NCI-H1436 treated with DMSO at 0.1 percent for 48 hours (cell line): ENCODE results near the gene MYO1A.

Experiments used
- DNase-seq: peaks from one replicate; lab custom pipeline; 2025; lab: John Stamatoyannopoulos, UW

MYO1A gene

GRCh38 chr12:57049890-57050289, at the start of gene MYO1A:
Gene MYO1A (minus strand): TSS chr12:57050129. CDS start chr12:57048323, 1,806 bp downstream.
- no peak for DNase-seq

- DNase-seq = no peak
Measured at GRCh38 chr12:57099047-57099714, 49.3 kb upstream of the MYO1A start.

GRCh38 chr12:57098546-57098945, 48.6 kb upstream of the MYO1A start:
- no peak for DNase-seq

- DNase-seq = no peak
Measured at GRCh38 chr12:57097554-57097835, 47.6 kb upstream of the MYO1A start.

- no peak for DNase-seq
Measured at GRCh38 chr12:57096748-57097553, 47.0 kb upstream of the MYO1A start.

GRCh38 chr12:57096099-57096572, 46.2 kb upstream of the MYO1A start:
- no peak for DNase-seq

- no peak for DNase-seq
Measured at GRCh38 chr12:57095440-57095839, 45.5 kb upstream of the MYO1A start.

GRCh38 chr12:57094208-57095160, 44.6 kb upstream of the MYO1A start:
- no peak for DNase-seq

- no peak for DNase-seq
Measured at GRCh38 chr12:57093415-57094207, 43.7 kb upstream of the MYO1A start.

GRCh38 chr12:57092876-57093414, 43.0 kb upstream of the MYO1A start:
- no peak for DNase-seq

GRCh38 chr12:57092529-57092862, 42.6 kb upstream of the MYO1A start:
- DNase-seq = no peak

- DNase-seq = no peak
Measured at GRCh38 chr12:57091638-57092528, 42.0 kb upstream of the MYO1A start.

GRCh38 chr12:57090924-57091637, 41.2 kb upstream of the MYO1A start:
- no peak for DNase-seq

- no peak for DNase-seq
Measured at GRCh38 chr12:57090490-57090889, 40.6 kb upstream of the MYO1A start.

GRCh38 chr12:57089271-57090245, 39.6 kb upstream of the MYO1A start:
- DNase-seq = no peak

GRCh38 chr12:57088354-57089270, 38.7 kb upstream of the MYO1A start, which contains the start of gene NAB2:
Gene NAB2 (plus strand): TSS chr12:57089114. CDS start chr12:57089272, 158 bp downstream.
- DNase-seq = peak; percentile 58

- peak; percentile 37 for DNase-seq
Measured at GRCh38 chr12:57087691-57088353, 37.9 kb upstream of the MYO1A start.
